ENCODE measurements around the gene CAPRIN2.

CAPRIN2 gene

GRCh38 chr12:30696103-30696408, 58.7 kb downstream of the CAPRIN2 start:
- Histone ChIP-seq H3K9me2 (replicated peaks; ENCODE audit: insufficient read depth, low read length) (no peaks in the 10 kb centered on the region), H3K9me3 (replicated peaks; ENCODE audit: insufficient read depth, low read length) (no peaks in the 10 kb centered on the region), H2AFZ (ENCODE audit: low read length) (peak overlapping the region; percentile 99), H3K4me1 (ENCODE audit: low read length) (peaks cover 15% of the 10 kb centered on the region; the same call in 1 of the 2 replicates), H3K4me3 (ENCODE audit: low read length) (peak overlapping the region; percentile 90), H4K20me1 (ENCODE audit: insufficient read depth, low read length) (no peaks in the 10 kb centered on the region), H3K27ac (ENCODE audit: low read length) (no peak overlapping the region), H3K9ac (ENCODE audit: low read length) (peak overlapping the region; percentile 82), H3K36me3 (replicated peaks; ENCODE audit: insufficient read depth, low read length) (no peaks in the 10 kb centered on the region), H3K4me2 (ENCODE audit: low read depth, low read length) (peak overlapping the region; percentile 87), H3K27me3 (replicated peaks; ENCODE audit: insufficient read depth, low read length) (no peaks in the 10 kb centered on the region), H3F3A (ENCODE audit: insufficient read depth, low read length) (no peaks in the 10 kb centered on the region), H3K79me2 (ENCODE audit: low read length) (peaks cover 48% of the 10 kb centered on the region)
- TF ChIP-seq EZH2phosphoT487 (IDR thresholded peaks at IDR 0.05; ENCODE audit: low read length), result no peak
- TF ChIP-seq CTCF (IDR thresholded peaks at IDR 0.05; ENCODE audit: low read length), result no peak
- TF ChIP-seq EZH2 (optimal IDR thresholded peaks at IDR 0.05; ENCODE audit: low read depth, low read length), result no peak
- no peak for DNase-seq

GRCh38 chr12:30695199-30696102, 59.3 kb downstream of the CAPRIN2 start, which contains the start of gene IPO8:
Gene IPO8, minus strand, starts transcription at chr12:30695869. Its CDS starts 222 bp downstream, at chr12:30695647.
- peak within 1 kb of the TSS; percentile 82 for H3K9ac ChIP-seq (ENCODE audit: low read length)
- peak; percentile 85 for DNase-seq
- peak within 1 kb of the TSS; percentile 24; the same call in 1 of the 2 replicates for H3K27ac ChIP-seq (ENCODE audit: low read length)
- peak within 1 kb of the TSS; percentile 90 for H3K4me3 ChIP-seq (ENCODE audit: low read length)
- no peaks in the 10 kb centered on the region for H3K27me3 ChIP-seq (replicated peaks; ENCODE audit: insufficient read depth, low read length)
- peak within 1 kb of the TSS; percentile 99 for H2AFZ ChIP-seq (ENCODE audit: low read length)
- peaks cover 53% of the 10 kb centered on the region for H3K79me2 ChIP-seq (ENCODE audit: low read length)
- TF ChIP-seq EZH2 (optimal IDR thresholded peaks at IDR 0.05; ENCODE audit: low read depth, low read length), result no peak
- TF ChIP-seq CTCF (IDR thresholded peaks at IDR 0.05; ENCODE audit: low read length), result peak; percentile 39
- H4K20me1 ChIP-seq (ENCODE audit: insufficient read depth, low read length), result no peaks in the 10 kb centered on the region
- H3K4me2 ChIP-seq (ENCODE audit: low read depth, low read length), result peak within 1 kb of the TSS; percentile 87
- H3K9me3 ChIP-seq (replicated peaks; ENCODE audit: insufficient read depth, low read length), result no peaks in the 10 kb centered on the region
- no peaks in the 10 kb centered on the region for H3K36me3 ChIP-seq (replicated peaks; ENCODE audit: insufficient read depth, low read length)
- H3K9me2 ChIP-seq (replicated peaks; ENCODE audit: insufficient read depth, low read length), result no peaks in the 10 kb centered on the region
- peaks cover 15% of the 10 kb centered on the region; the same call in 1 of the 2 replicates for H3K4me1 ChIP-seq (ENCODE audit: low read length)
- H3F3A ChIP-seq (ENCODE audit: insufficient read depth, low read length), result no peaks in the 10 kb centered on the region

- H2AFZ ChIP-seq (ENCODE audit: low read length), result peak overlapping the region; percentile 99
- peaks cover 3% of the 10 kb centered on the region; the same call in 1 of the 2 replicates for H3K36me3 ChIP-seq (replicated peaks; ENCODE audit: insufficient read depth, low read length)
- no peaks in the 10 kb centered on the region for H3K9me2 ChIP-seq (replicated peaks; ENCODE audit: insufficient read depth, low read length)
- peaks cover 53% of the 10 kb centered on the region for H3K79me2 ChIP-seq (ENCODE audit: low read length)
- no peaks in the 10 kb centered on the region for H3K9me3 ChIP-seq (replicated peaks; ENCODE audit: insufficient read depth, low read length)
- peak overlapping the region; percentile 60 for H3K4me2 ChIP-seq (ENCODE audit: low read depth, low read length)
- H3K4me3 ChIP-seq (ENCODE audit: low read length), result peak overlapping the region; percentile 90
- peak; percentile 60 for DNase-seq
- H3K9ac ChIP-seq (ENCODE audit: low read length), result peak overlapping the region; percentile 82
- no peaks in the 10 kb centered on the region for H3F3A ChIP-seq (ENCODE audit: insufficient read depth, low read length)
- TF ChIP-seq CTCF (IDR thresholded peaks at IDR 0.05; ENCODE audit: low read length) (no peak), EZH2 (optimal IDR thresholded peaks at IDR 0.05; ENCODE audit: low read depth, low read length) (no peak), EZH2phosphoT487 (IDR thresholded peaks at IDR 0.05; ENCODE audit: low read length) (no peak)
- H3K4me1 ChIP-seq (ENCODE audit: low read length), result peaks cover 15% of the 10 kb centered on the region; the same call in 1 of the 2 replicates
- H4K20me1 ChIP-seq (ENCODE audit: insufficient read depth, low read length), result no peaks in the 10 kb centered on the region
- no peaks in the 10 kb centered on the region for H3K27me3 ChIP-seq (replicated peaks; ENCODE audit: insufficient read depth, low read length)
- peak overlapping the region; percentile 24; the same call in 1 of the 2 replicates for H3K27ac ChIP-seq (ENCODE audit: low read length)
Measured at GRCh38 chr12:30694412-30695198, 60.1 kb downstream of the CAPRIN2 start.
